GM10266 (cell line): ENCODE results near the gene AGBL5.
A peak's percentile ranks its signal among the peaks of the same experiment; 100 is the strongest.

Experiments used
- DNase-seq: peaks from one replicate; pipeline ENCODE4 v3.0.0; 2012; ENCODE audit errors: extremely low spot score
- CTCF ChIP-seq: IDR thresholded peaks from 2 replicates; pipeline ENCODE4 v1.5.1; 2012; ENCODE audit warnings: mild to moderate bottlenecking, low read depth; ENCODE audit not compliant: control insufficient read depth, insufficient read depth; ENCODE audit errors: missing control alignments

The AGBL5 gene

GRCh38 chr2:27042159-27042661 is 9.3 kb upstream of the AGBL5 start:
- no peak for TF ChIP-seq CTCF
- peak; percentile 68 for DNase-seq

GRCh38 chr2:27042985-27043634 is 8.4 kb upstream of the AGBL5 start:
- DNase-seq, result no peak
- TF ChIP-seq CTCF, result no peak

- peak; percentile 82 for DNase-seq
- no peak for TF ChIP-seq CTCF
Measured at GRCh38 chr2:27049422-27050280, 1.8 kb upstream of the AGBL5 start.

- no peak for TF ChIP-seq CTCF
Measured at GRCh38 chr2:27050281-27050995, 1.0 kb upstream of the AGBL5 start.

GRCh38 chr2:27051902-27052645 is 606 bp downstream of the AGBL5 start:
- no peak for DNase-seq
- TF ChIP-seq CTCF, result no peak

More at GRCh38 chr2:27050281-27050995, 1.0 kb upstream of the AGBL5 start:
- peak; percentile 89 for DNase-seq

GRCh38 chr2:27053321-27053720 is 1.9 kb downstream of the AGBL5 start:
- no peak for DNase-seq
- no peak for TF ChIP-seq CTCF
